Stimulated activated CD8-positive, alpha-beta memory T cell treated with anti-CD3 and anti-CD28 coated beads, Interleukin-15, amount 100 ng/mL, for 48 hours (primary cell): ENCODE data around the gene PXDN.

Experiments used
- DNase-seq, 2 donors: peaks; one replicate each; pipeline ENCODE4 v3.0.0-alpha.2; 2020; ENCODE audit warnings: low read depth in 2 of 2

PXDN gene

GRCh38 chr2:1755436-1756191, 11.3 kb upstream of the PXDN start:
- no peak for DNase-seq

GRCh38 chr2:1754461-1755170, 10.3 kb upstream of the PXDN start:
- DNase-seq = no peak

GRCh38 chr2:1754046-1754445, 9.7 kb upstream of the PXDN start:
- DNase-seq = no peak

DNA sequence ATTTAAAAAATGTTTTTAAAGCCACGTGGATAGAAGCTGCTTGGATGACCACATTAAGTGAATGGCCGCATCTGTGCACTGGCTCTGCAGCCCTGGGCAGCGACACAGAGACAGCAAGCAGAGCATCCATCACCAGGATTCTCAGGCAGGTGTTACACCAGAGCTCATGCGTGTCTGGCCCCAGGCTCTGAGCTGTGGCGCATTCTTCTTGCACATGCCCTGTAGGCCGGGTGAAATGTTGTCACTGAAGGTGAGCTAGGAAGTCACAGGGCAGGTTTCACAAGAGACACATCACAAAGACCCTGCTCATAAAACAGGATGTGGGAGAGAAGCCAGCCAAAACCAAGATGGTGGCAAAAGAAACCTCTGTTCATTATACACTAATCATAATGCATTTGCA, 8.4 kb upstream of the PXDN start:
- DNase-seq = no peak

DNA sequence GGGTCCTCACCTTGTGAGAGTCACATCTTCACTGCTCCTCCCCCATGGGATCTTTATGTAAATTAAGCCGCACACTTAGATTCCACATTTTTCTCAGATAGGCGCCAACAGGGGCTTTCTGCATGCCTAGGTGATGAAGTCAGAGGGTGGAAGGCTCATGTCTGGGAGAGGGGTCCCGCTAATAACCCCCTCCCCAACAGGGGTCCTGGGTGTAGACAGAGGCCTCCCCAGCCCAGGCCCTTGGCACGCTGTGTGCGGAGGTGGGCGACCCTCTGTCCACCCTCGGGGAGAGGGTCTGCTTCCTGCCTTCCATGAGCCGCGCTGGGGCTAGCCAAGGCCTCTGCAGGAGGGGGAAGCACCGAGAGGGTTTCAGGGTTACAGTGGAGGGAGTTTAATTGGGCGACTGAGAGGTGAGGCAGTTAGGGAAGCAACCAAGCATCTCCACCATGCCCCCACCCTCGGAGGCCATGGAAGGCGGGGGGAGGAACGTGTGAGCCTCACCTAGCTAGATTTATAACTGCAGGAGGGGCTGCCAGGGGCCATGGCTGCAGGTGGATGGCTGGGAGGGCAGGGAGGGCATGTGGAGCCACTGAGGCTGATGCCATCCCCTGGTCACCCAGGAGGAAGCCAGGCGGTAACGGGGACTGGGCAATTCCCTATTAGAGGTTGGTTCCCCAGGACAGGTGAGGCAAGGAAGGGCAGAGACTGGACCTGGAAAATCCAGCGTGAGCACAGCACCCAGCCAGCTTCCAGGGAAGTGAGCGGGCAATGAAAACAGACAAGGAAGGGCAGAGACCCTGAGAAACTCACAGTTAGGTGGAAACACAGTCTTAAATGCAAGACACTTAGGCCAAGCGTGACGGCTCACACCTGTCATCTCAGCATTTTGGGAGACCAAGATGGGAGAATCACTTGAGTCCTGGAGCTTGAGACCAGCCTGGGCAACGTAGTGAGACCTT, 7.7 kb upstream of the PXDN start:
- DNase-seq = no peak

- DNase-seq = peak in 1 of 2 donors; percentile 14
These were observed 6.8 kb upstream of the PXDN start for GRCh38 chr2:1750933-1751766.

DNA sequence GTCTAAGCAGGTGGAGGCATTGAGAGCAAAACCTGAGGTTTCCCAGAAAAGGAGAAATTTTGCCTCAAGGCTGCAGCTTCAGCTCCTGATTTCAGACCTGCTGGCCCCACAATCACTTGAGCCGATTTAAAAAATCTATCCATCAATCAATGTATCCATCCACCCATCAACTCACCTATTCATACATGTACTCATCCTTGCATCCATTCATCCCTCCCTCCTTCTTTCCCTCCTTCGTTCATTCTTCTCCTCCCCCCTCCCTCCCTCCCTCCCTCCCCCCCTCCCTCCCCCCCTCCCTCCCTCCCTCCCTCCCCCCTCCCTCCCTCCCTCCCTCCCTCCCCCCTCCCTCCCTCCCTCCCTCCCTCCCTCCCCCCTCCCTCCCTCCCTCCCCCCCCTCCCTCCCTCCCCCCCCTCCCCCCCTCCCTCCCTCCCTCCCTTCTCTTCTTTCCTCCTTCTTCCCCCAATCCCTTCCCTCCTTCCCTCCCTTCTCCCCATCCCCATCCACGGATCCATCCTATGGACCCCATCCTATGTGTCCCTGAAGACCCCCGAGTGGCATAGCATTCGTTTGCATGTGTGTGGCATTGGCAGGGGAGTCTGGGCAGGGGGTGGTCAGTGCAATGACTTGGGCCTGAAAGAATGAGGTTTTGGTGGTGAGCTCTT, 6.1 kb upstream of the PXDN start:
- DNase-seq = no peak

DNA sequence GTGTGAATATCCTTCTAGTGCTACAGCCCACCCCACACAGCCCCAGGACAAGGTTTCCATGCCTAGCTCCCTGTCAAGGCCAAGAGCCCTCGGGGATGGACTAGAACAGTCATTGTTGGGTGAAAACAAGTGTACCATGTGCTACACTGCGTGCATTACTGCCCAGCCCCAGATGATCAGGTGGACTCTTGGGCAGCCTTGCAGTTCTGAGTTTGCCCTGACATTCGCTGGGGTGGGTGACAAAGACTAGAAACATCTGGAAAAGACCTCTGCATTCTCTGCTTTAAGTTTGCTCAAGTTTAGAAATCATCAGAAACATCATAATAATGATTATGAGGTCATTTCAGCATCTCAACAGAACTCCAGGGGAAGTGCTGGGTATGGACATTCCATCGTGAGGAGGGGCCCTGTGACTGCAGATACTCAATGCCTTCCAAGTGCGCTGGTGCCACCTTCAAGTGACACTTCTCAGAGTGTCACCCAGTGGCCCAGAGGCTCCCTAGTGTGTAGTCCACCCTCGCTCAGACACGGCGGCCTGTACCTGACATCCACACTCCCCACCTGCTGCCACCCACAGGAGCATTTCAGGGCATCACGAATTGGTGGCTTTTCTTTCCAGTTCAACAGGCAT, 5.3 kb upstream of the PXDN start:
- DNase-seq = no peak

DNA sequence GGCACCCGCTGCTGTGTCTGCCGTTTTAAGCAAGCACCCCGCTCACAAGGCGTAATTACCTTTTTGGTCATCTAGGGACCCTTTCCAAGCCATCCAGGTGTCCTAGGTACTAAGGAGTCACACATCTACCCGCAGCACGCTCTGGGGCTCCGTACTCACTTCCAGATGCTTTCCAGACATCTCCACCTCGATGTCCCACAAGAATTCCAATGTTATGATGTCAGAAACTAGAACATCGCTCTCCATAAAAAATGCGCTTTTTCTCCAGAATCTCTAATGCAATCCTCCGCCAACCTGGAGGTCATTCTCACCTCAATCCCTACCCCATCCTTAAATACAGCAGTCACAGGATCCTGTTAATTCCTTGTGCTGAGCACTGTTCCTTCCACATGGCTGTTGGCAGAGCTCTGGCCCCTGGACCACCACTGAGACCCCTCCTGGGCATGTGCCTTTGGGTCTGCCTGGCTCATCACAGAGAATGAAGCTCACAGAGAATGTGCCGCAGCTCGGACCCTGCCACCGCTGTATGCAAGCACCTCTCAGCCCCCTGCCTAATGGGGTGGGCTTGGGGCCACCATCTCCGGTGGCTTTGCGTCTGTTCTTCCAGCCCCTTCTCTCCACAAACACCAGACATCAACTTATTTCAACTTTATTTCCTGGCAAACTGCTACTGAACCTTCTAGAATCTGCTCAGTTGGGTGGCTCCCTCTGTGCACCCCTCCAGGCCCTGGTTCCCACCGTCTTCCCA, 4.6 kb upstream of the PXDN start:
- DNase-seq = no peak

GRCh38 chr2:1748176-1748740, 3.9 kb upstream of the PXDN start:
- DNase-seq = no peak

DNA sequence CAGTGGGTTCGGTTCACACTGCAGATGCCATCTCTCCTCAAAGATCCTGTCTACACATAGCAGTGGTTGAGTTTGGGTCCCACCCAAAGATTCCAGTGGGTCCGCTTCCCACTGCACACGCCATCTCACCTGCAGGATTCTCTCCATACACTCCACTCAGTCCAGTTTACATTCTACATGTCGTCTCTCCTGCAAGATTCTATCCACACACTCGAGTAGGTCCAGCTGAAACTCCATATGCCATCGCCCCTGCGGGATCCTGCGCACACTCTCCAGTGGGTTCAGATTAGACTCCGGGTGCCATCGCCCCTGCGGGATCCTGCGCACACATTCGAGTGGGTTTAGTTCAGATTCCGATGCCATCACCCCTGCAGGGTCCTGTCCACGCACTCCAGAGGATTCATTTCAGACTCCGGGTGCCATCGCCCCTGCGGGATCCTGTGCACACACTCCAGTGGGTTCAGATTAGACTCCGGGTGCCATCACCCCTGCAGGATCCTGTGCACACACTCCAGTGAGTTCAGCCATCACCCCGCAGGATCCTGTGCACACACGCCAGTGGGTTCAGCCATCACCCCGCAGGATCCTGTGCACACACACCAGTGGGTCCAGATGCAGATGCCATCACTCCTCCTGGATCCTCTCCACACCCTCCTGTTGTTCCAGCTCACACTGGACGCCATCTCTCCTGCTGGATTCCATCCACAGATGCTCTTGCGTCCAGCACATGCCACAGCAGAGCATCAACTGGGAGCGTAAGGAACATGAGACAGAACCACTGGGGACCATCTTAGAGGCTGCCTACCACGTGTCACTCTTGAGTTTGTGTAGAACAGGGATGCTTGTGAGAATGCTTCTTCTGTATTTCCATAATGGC, 3.0 kb upstream of the PXDN start:
- DNase-seq = no peak

DNA sequence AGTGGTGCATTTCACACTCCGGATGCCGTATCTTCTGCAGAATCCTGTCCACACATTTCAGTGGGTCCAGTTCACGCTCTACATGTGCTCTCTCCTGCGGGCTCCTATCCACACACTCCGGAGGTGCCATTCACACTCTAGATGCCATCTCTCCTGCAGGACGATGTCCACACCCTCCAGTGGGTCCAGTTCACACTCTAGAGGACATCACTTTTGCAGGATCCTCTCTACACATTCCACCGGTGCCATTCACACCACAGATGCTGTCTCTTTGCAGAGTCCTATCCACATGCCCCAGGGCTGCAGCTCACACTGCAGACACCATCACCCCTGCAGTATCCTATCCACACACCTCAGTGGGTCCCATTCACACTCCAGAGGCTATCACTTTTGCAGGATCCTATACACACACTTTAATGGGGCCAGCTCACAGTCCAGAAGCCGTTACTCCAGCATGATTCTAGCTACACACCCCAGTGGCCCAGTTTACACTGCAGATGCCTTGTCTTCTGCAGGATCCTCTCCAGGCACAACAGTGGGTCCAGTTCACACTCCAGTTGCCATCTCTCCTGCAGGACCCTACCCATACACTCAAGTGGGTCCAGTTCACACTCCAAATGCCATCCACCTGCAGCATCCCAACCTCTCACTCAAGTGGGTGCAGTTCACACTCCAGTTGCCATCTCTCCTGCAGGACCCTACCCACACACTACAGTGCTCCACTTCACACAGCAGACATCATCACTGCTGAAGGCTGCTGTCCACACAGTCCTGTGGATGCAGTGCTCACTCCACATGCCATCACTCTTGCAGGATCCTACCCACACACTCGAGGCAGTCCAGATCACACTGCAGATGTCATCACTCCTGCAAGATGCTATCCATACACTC, 2.1 kb upstream of the PXDN start:
- DNase-seq = no peak

GRCh38 chr2:1745171-1746023, 1.1 kb upstream of the PXDN start:
- DNase-seq = no peak

DNA sequence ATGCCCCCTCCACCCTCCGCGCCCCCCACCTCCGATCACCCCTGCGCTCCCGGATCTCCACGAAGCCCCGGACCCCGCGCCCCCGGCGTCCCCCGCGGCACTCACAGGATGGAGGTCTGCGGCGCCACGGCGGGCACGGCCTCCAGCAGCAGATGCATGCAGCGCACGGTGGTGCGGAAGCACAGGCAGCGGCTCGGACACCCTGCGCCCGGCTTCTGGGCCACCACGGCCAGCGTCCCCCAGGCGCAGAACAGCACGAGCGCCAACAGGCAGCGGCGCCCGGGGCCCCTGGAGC, 217 bp downstream of the PXDN start:
- no peak for DNase-seq

GRCh38 chr2:1743396-1744150, 742 bp downstream of the PXDN start:
- no peak for DNase-seq
